Neural cell (in vitro differentiated cells): ENCODE results near the gene FGF14. TPM values are rescaled to one million over a fixed set of nuclear protein-coding genes. Genes with fewer than 3 reads are reported as not detected.

Experiments
- H2AFZ ChIP-seq: fragments of 200-600, 300-800 bp; sonication (generic), shearing (Covaris generic); 2 replicates; pipeline ENCODE4 v1.6.0; 2014; ENCODE audit warnings: low read depth, mild to moderate bottlenecking, antibody characterized with exemption, low read length, moderate library complexity
- H3F3A ChIP-seq: fragments of 200-600 bp; shearing (Covaris generic); 2 replicates; pipeline ENCODE4 v1.6.1; 2016; ENCODE audit warnings: mild to moderate bottlenecking, moderate library complexity, mixed read lengths, antibody characterized with exemption, low read length; ENCODE audit not compliant: insufficient read depth, poor library complexity, severe bottlenecking
- H3K27ac ChIP-seq: fragments of 200-600, 300-800 bp; sonication (generic), shearing (Covaris generic); 2 replicates; pipeline ENCODE4 v1.5.1; 2014; ENCODE audit warnings: mild to moderate bottlenecking, low read length, moderate library complexity
- H3K27me3 ChIP-seq: fragments of 300-800, 200-600 bp; sonication (generic), shearing (Covaris generic); 2 replicates; pipeline ENCODE4 v1.6.0; 2014; ENCODE audit warnings: mild to moderate bottlenecking, low read depth, low read length, moderate library complexity; ENCODE audit not compliant: insufficient read depth
- H3K36me3 ChIP-seq: fragments of 300-800, 200-600 bp; sonication (generic), shearing (Covaris generic); 2 replicates; pipeline ENCODE4 v1.5.1; 2014; ENCODE audit warnings: mild to moderate bottlenecking, antibody characterized with exemption, low read length, moderate library complexity; ENCODE audit not compliant: insufficient read depth
- H3K4me2 ChIP-seq: fragments of 300-800, 200-600 bp; sonication (generic), shearing (Covaris generic); 2 replicates; pipeline ENCODE4 v1.6.0; 2014; ENCODE audit warnings: mild to moderate bottlenecking, low read length
- H3K4me3 ChIP-seq: fragments of 300-800, 200-600 bp; sonication (generic), shearing (Covaris generic); 2 replicates; pipeline ENCODE4 v1.5.1; 2014; ENCODE audit warnings: mild to moderate bottlenecking, low read length, moderate library complexity
- H3K79me2 ChIP-seq: fragments of 200-600 bp; shearing (Covaris generic); replicated peaks from 2 replicates; pipeline ENCODE4 v1.6.0; 2014; ENCODE audit warnings: mild to moderate bottlenecking, low read length, moderate library complexity; ENCODE audit not compliant: insufficient read depth
- H3K9ac ChIP-seq: fragments of 300-800, 200-600 bp; sonication (generic), shearing (Covaris generic); 2 replicates; pipeline ENCODE4 v1.6.1; 2016; ENCODE audit warnings: mild to moderate bottlenecking, low read length, mixed read lengths
- H3K9me2 ChIP-seq: fragments of 200-600 bp; shearing (Covaris generic); 2 replicates; pipeline ENCODE4 v1.6.1; 2016; ENCODE audit warnings: mild to moderate bottlenecking, low read length, mixed read lengths; ENCODE audit not compliant: insufficient read depth
- H3K9me3 ChIP-seq: fragments of 200-600, 300-800 bp; sonication (generic), shearing (Covaris generic); 2 replicates; pipeline ENCODE4 v1.6.1; 2016; ENCODE audit warnings: mild to moderate bottlenecking, mixed run types, low read length, moderate library complexity, mixed read lengths
- H4K20me1 ChIP-seq: fragments of 200-600 bp; shearing (Covaris generic); 2 replicates; pipeline ENCODE4 v1.6.1; 2016; ENCODE audit warnings: mild to moderate bottlenecking, mixed run types; ENCODE audit not compliant: insufficient read depth
- CTCF ChIP-seq: fragments of 450-650 bp; IDR thresholded peaks from 2 replicates; pipeline ENCODE4 v1.5.1; 2014; ENCODE audit warnings: antibody characterized with exemption, mild to moderate bottlenecking, moderate library complexity; ENCODE audit not compliant: poor library complexity, severe bottlenecking
- EP300 ChIP-seq: fragments of 450-650 bp; conservative IDR thresholded peaks from 2 replicates; pipeline ENCODE4 v1.6.1; 2014; ENCODE audit warnings: antibody characterized with exemption, mild to moderate bottlenecking, moderate library complexity; ENCODE audit not compliant: poor library complexity, severe bottlenecking
- EZH2 ChIP-seq: fragments of 200-600, 300-800 bp; shearing (Covaris generic), sonication (generic); IDR thresholded peaks from 2 replicates; pipeline ENCODE4 v1.6.1; 2014; ENCODE audit warnings: antibody characterized with exemption, low read length, borderline replicate concordance, mild to moderate bottlenecking; ENCODE audit not compliant: insufficient read depth, poor library complexity, severe bottlenecking
- MXI1 ChIP-seq: fragments of 450-650 bp; conservative IDR thresholded peaks from 2 replicates; pipeline ENCODE4 v1.6.1; 2014; ENCODE audit warnings: antibody characterized with exemption, mild to moderate bottlenecking; ENCODE audit not compliant: poor library complexity, severe bottlenecking
- POLR2AphosphoS5 ChIP-seq: IDR thresholded peaks from 2 replicates; pipeline ENCODE4 v1.6.1; 2012
- RAD21 ChIP-seq: fragments of 450-650 bp; conservative IDR thresholded peaks from 2 replicates; pipeline ENCODE4 v1.6.1; 2014; ENCODE audit warnings: antibody characterized with exemption, mild to moderate bottlenecking, moderate library complexity
- REST ChIP-seq: IDR thresholded peaks from 2 replicates; pipeline ENCODE4 v1.6.1; 2012; ENCODE audit warnings: borderline replicate concordance
- SMC3 ChIP-seq: fragments of 450-650 bp; conservative IDR thresholded peaks from 2 replicates; pipeline ENCODE4 v1.6.1; 2014; ENCODE audit warnings: antibody characterized with exemption, mild to moderate bottlenecking, moderate library complexity; ENCODE audit not compliant: poor library complexity
- TAF1 ChIP-seq: IDR thresholded peaks from 2 replicates; pipeline ENCODE4 v1.6.1; 2012; ENCODE audit warnings: low read depth
- polyA plus RNA-seq: library from polyadenylated mRNA; depleted of rRNA; stranded (reverse); fragments of >200 nt; gene quantifications from 2 replicates; pipeline ENCODE4 v1.2.3, GENCODE V29; 2014

FGF14 gene
- polyA plus RNA-seq, 1 donor from 2014 or later = 36.4 TPM

- no peaks in the 10 kb centered on the region for H4K20me1 ChIP-seq
- H3K9me2 ChIP-seq = no peaks in the 10 kb centered on the region
- H3K4me2 ChIP-seq = no peak overlapping the region
- H2AFZ ChIP-seq = no peak overlapping the region
- no peaks in the 10 kb centered on the region for H3K27me3 ChIP-seq
- H3K9ac ChIP-seq = no peak overlapping the region
- TF ChIP-seq POLR2AphosphoS5 (no peak), SMC3 (no peak), EZH2 (no peak), RAD21 (no peak), REST (no peak), MXI1 (no peak), CTCF (no peak), EP300 (no peak), TAF1 (no peak)
- H3F3A ChIP-seq = no peaks in the 10 kb centered on the region
- H3K4me3 ChIP-seq = no peak overlapping the region
- H3K36me3 ChIP-seq = no peaks in the 10 kb centered on the region
- H3K27ac ChIP-seq = no peak overlapping the region
- no peaks in the 10 kb centered on the region for H3K9me3 ChIP-seq
- no peaks in the 10 kb centered on the region for H3K79me2 ChIP-seq
Measured at GRCh38 chr13:102042746-102043145, 359.1 kb downstream of the FGF14 start.

- TF ChIP-seq MXI1 (no peak), CTCF (no peak), TAF1 (no peak)
- H4K20me1 ChIP-seq = no peaks in the 10 kb centered on the region
- H3K36me3 ChIP-seq = no peaks in the 10 kb centered on the region
- no peak overlapping the region for H3K27ac ChIP-seq
- H3K4me2 ChIP-seq = no peak overlapping the region
- H3K9me3 ChIP-seq = no peaks in the 10 kb centered on the region
- no peaks in the 10 kb centered on the region for H3K27me3 ChIP-seq
- no peaks in the 10 kb centered on the region for H3K79me2 ChIP-seq
- H3K4me3 ChIP-seq = no peak overlapping the region
- no peaks in the 10 kb centered on the region for H3K9me2 ChIP-seq
- H2AFZ ChIP-seq = no peak overlapping the region
- no peak overlapping the region for H3K9ac ChIP-seq
- no peaks in the 10 kb centered on the region for H3F3A ChIP-seq
Measured at GRCh38 chr13:102041544-102041943, 360.3 kb downstream of the FGF14 start.
